Gastrocnemius medialis (tissue), 4 donors: Measurements from ENCODE around the gene IQCE. TPM values are rescaled to one million over a fixed set of nuclear protein-coding genes. Genes with fewer than 3 reads are reported as not detected.
A peak's percentile ranks its signal among the peaks of the same experiment; 100 is the strongest.

Experiments used
- ATAC-seq, 2 donors: fragments of 150-250 bp; one replicate each; pipeline ENCODE4 v1.9.1; 2016
- DNase-seq, 2 donors: peaks; one replicate each; pipeline ENCODE4 v3.0.0-alpha.2; 2019
- H3K27ac ChIP-seq, 4 donors: fragments of 200-600 bp; sonication (generic); 1 replicate in 1 of 4; 2 replicates in 3 of 4; pipeline ENCODE4 v1.5.1; 2016 to 2018; ENCODE audit warnings: mild to moderate bottlenecking in 2 of 4, moderate library complexity in 1 of 4
- H3K27me3 ChIP-seq, 3 donors: fragments of 200-600 bp; sonication (generic) in 2 of 3; 1 replicate in 1 of 3; 2 replicates in 2 of 3; pipeline versions ENCODE4 v1.5.1 to v1.6.0; 2016 to 2019; ENCODE audit warnings: mild to moderate bottlenecking in 1 of 3, moderate library complexity in 1 of 3
- H3K36me3 ChIP-seq, 2 donors: fragments of 200-600 bp; sonication (generic) in 1 of 2; one replicate each; pipeline ENCODE4 v1.5.1; 2017 to 2018
- H3K4me1 ChIP-seq, 2 donors: fragments of 200-600 bp; sonication (generic) in 1 of 2; one replicate each; pipeline ENCODE4 v1.5.1; 2016 to 2017; ENCODE audit warnings: mild to moderate bottlenecking in 2 of 2
- H3K4me3 ChIP-seq, 4 donors: fragments of 200-600 bp; sonication (generic) in 3 of 4; 1 replicate in 1 of 4; 2 replicates in 3 of 4; pipeline ENCODE4 v1.5.1; 2016 to 2019; ENCODE audit warnings: mild to moderate bottlenecking in 2 of 4
- H3K9me3 ChIP-seq, 3 donors: fragments of 200-600 bp; sonication (generic) in 2 of 3; 1 replicate in 1 of 3; 2 replicates in 2 of 3; pipeline ENCODE4 v1.5.1; 2016 to 2019
- POLR2A ChIP-seq, 2 donors: fragments of 450-650 bp; IDR thresholded peaks; one replicate each; pipeline ENCODE4 v1.6.1; 2017; ENCODE audit warnings: antibody characterized with exemption in 2 of 2, mild to moderate bottlenecking in 2 of 2, moderate library complexity in 2 of 2
- in situ Hi-C, 4 donors: fragments of 200-750 bp; cut with MboI; loops; one replicate each; pipeline versions ENCODE4 v1.15.0 to v1.8.0; 2017; ENCODE audit warnings: low sequenced_read_pairs in 4 of 4
- intact Hi-C: fragments of 100-400 bp; cut with DNase I; formaldehyde crosslinking; loops from one replicate; pipeline ENCODE4 v1.15.1; 2023; ENCODE audit warnings: low total_unique reads
- total RNA-seq, 4 donors: library from RNA; depleted of rRNA; stranded (reverse); fragments of >200 nt; gene quantifications; one replicate each; pipeline versions ENCODE4 v1.1.0 to v1.2.3, GENCODE V29; 2016
- TF ChIP-seq, protein P1 (sequence below), 5 experiments: fragments of 450-650 bp in 3 of 5; fragments of 200-600 bp in 2 of 5; sonication (generic) in 2 of 5; IDR thresholded peaks in 4 of 5; conservative IDR thresholded peaks in 1 of 5; 1 replicate in 4 of 5; 2 replicates in 1 of 5; pipeline ENCODE4 v1.5.1; 2016 to 2019; ENCODE audit warnings: antibody characterized with exemption in 5 of 5, mild to moderate bottlenecking in 3 of 5, moderate library complexity in 3 of 5

IQCE gene
- 10 to 100 TPM in 1 of 4 donors, 1 to 10 TPM in 3; 6.3 to 11.5 (median 8.8) TPM for total RNA-seq

DNA sequence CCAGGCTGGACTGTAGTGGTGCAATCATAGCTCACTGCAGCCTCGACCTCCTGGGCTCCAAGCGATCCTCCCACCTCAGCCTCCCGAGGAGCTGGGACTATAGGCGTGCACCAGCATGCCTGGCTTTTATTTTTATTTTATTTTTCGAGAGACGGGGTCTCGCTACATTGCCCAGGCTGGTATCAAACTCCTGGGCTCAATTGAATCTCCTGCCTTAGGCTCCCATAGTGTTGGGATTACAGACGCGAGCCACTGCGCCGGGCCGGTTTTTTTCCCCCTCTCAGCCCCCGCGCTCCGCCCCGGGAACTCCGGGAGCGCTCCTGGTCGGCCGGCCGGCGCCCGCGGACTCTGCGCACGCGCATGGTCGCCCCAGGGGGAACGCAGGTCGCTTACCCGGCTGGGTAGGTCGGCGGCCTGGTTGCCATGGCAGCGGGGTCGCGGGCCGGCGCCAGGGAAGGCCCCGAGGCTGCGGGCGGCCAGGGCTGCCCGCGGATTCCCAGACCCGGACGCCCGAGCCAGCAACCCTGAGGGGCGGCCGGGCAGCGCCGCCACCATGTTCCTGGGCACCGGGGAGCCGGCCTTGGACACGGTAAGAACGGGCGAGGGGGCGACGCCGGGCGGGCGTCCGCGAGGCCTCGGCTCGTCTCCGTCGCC, at the start of gene IQCE:
IQCE (plus strand) TSS at position 351 of the 654 bp plus-strand sequence; CDS start at position 554, 203 bp downstream.
- Histone ChIP-seq H3K27ac (peak within 1 kb of the TSS; percentile 15 to 76 (median 58)), H3K27me3 (no peaks in the 10 kb centered on the region), H3K9me3 (no peaks in the 10 kb centered on the region), H3K36me3 (no peaks in the 10 kb centered on the region), H3K4me1 (peaks cover 28 to 32% of the 10 kb centered on the region in 2 donors), H3K4me3 (peak within 1 kb of the TSS; percentile 58 to 95 (median 72))
- intact Hi-C loops, result loop anchor here (2.0 to 10.0 kb wide), 4 partner anchors 72 to 314 kb away; partner anchors contain the start of genes GRIFIN, MRM2, NUDT1 and SNX8
- ATAC-seq, result peak; percentile 63 to 75
- DNase-seq, result peak; percentile 87 to 92
- in situ Hi-C loops, result no loop called here
- no peak for TF ChIP-seq POLR2A (IDR thresholded peaks at IDR 0.05)
- TF ChIP-seq, protein P1, sequence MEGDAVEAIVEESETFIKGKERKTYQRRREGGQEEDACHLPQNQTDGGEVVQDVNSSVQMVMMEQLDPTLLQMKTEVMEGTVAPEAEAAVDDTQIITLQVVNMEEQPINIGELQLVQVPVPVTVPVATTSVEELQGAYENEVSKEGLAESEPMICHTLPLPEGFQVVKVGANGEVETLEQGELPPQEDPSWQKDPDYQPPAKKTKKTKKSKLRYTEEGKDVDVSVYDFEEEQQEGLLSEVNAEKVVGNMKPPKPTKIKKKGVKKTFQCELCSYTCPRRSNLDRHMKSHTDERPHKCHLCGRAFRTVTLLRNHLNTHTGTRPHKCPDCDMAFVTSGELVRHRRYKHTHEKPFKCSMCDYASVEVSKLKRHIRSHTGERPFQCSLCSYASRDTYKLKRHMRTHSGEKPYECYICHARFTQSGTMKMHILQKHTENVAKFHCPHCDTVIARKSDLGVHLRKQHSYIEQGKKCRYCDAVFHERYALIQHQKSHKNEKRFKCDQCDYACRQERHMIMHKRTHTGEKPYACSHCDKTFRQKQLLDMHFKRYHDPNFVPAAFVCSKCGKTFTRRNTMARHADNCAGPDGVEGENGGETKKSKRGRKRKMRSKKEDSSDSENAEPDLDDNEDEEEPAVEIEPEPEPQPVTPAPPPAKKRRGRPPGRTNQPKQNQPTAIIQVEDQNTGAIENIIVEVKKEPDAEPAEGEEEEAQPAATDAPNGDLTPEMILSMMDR (IDR thresholded peaks at IDR 0.05 in 4 of 5, conservative IDR thresholded peaks at IDR 0.05 in 1 of 5), result peak in 2 of 5 experiments; percentile 21 to 42

- ATAC-seq, result no peak
- TF ChIP-seq, protein P1 (IDR thresholded peaks at IDR 0.05 in 4 of 5, conservative IDR thresholded peaks at IDR 0.05 in 1 of 5), result no peak
- TF ChIP-seq POLR2A (IDR thresholded peaks at IDR 0.05), result no peak
- intact Hi-C loops, result no loop called here
- Histone ChIP-seq H3K27ac (no peak overlapping the region), H3K36me3 (no peaks in the 10 kb centered on the region), H3K4me1 (peaks cover 20 to 25% of the 10 kb centered on the region in 2 donors), H3K27me3 (no peaks in the 10 kb centered on the region), H3K4me3 (no peak overlapping the region), H3K9me3 (no peaks in the 10 kb centered on the region)
- in situ Hi-C loops, result no loop called here
- no peak for DNase-seq
Observed at GRCh38 chr7:2509298-2509906, 49.4 kb upstream of the IQCE start.

GRCh38 chr7:2510130-2510776, 48.5 kb upstream of the IQCE start:
- DNase-seq (no peak), ATAC-seq (no peak)
- Histone ChIP-seq H3K27ac (no peak overlapping the region), H3K27me3 (no peaks in the 10 kb centered on the region), H3K9me3 (no peaks in the 10 kb centered on the region), H3K4me1 (peaks cover 20 to 25% of the 10 kb centered on the region in 2 donors), H3K36me3 (no peaks in the 10 kb centered on the region), H3K4me3 (no peak overlapping the region)
- in situ Hi-C loops, result no loop called here
- intact Hi-C loops, result no loop called here
- TF ChIP-seq, protein P1 (IDR thresholded peaks at IDR 0.05 in 4 of 5, conservative IDR thresholded peaks at IDR 0.05 in 1 of 5), result no peak
- TF ChIP-seq POLR2A (IDR thresholded peaks at IDR 0.05), result no peak

DNA sequence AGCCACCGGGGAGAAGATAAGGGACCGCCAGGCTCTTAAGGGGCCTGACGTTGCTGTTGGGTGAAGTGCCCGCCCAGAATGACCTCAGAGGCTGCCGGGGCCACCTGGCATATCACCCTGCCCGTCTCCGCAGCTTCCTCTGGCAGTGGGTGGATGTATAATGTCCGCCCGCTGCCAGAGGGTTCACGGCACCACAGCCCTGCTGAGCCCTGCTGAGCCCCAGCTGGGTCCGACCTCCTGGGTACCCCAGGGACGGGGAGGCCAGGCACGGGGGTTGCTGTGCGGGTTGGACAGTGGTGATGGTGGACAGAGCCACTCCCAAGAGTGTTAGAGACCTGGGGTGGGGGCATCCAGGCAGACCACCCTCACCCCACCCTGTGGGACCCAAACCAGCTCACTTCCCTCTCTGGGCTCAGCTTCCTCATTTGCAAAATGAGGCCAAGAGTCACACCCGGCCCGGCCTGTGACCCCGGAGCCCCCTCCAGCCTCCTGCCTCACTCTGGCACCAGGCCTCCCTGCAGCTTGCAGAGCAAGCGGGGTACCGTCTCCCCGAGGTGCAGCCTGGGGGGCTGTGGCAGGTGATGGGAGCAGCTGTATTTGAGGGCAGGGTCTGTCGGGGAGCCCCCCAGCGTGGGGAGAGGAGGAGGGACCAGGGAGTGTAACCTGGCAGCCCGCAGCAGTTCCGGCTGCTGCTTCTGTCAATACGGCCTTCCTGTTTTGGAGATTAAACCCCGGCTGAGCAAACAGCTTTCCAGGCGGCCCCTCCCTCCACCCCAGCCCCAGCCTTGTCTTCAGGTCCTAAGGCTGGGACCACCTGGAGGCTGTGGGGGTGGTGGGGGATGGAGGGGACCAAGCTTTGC, 47.6 kb upstream of the IQCE start:
- DNase-seq (no peak), ATAC-seq (no peak)
- no peaks in the 10 kb centered on the region for H3K27me3 ChIP-seq
- no peak overlapping the region for H3K27ac ChIP-seq
- H3K4me3 ChIP-seq, result no peak overlapping the region
- intact Hi-C loops (no loop called here), in situ Hi-C loops (no loop called here)
- H3K36me3 ChIP-seq, result no peaks in the 10 kb centered on the region
- H3K4me1 ChIP-seq, result peaks cover 20 to 25% of the 10 kb centered on the region in 2 donors
- H3K9me3 ChIP-seq, result no peaks in the 10 kb centered on the region
- TF ChIP-seq, protein P1 (IDR thresholded peaks at IDR 0.05 in 4 of 5, conservative IDR thresholded peaks at IDR 0.05 in 1 of 5), result no peak
- TF ChIP-seq POLR2A (IDR thresholded peaks at IDR 0.05), result no peak
